ENCODE measurements around the gene PTPN1.

DNA sequence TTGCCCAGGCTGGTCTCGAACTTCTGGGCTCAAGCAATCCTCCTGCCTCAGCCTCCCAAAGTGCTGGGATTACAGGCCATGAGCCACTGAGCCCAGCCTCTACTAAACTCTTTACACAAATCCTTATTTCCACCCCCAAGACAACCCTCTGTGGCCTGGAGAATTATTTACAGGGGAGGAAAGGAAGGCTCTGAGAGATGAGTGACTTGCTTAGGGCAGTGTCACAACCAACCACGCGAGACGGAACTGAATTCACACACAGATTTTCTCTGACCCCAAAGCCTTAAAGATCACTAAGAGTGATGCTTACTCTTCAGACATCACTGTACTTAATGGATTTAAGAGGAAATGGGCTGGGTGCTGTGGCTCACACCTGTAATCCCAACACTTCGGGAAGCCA is 95.0 kb downstream of the PTPN1 start:
- TF ChIP-seq ZNF138 (CRISPR knock-in tag; IDR thresholded peaks at IDR 0.05; ENCODE audit: low read depth) (no peak), ASH2L (IDR thresholded peaks at IDR 0.05; ENCODE audit: insufficient read length, low read depth, low read length) (no peak), ZNF567 (CRISPR knock-in tag; IDR thresholded peaks at IDR 0.05; ENCODE audit: borderline replicate concordance) (no peak)
- TF ChIP-seq, protein P1, sequence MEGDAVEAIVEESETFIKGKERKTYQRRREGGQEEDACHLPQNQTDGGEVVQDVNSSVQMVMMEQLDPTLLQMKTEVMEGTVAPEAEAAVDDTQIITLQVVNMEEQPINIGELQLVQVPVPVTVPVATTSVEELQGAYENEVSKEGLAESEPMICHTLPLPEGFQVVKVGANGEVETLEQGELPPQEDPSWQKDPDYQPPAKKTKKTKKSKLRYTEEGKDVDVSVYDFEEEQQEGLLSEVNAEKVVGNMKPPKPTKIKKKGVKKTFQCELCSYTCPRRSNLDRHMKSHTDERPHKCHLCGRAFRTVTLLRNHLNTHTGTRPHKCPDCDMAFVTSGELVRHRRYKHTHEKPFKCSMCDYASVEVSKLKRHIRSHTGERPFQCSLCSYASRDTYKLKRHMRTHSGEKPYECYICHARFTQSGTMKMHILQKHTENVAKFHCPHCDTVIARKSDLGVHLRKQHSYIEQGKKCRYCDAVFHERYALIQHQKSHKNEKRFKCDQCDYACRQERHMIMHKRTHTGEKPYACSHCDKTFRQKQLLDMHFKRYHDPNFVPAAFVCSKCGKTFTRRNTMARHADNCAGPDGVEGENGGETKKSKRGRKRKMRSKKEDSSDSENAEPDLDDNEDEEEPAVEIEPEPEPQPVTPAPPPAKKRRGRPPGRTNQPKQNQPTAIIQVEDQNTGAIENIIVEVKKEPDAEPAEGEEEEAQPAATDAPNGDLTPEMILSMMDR (CRISPR knock-in tag; IDR thresholded peaks at IDR 0.05), result no peak
- TF ChIP-seq, protein P2, sequence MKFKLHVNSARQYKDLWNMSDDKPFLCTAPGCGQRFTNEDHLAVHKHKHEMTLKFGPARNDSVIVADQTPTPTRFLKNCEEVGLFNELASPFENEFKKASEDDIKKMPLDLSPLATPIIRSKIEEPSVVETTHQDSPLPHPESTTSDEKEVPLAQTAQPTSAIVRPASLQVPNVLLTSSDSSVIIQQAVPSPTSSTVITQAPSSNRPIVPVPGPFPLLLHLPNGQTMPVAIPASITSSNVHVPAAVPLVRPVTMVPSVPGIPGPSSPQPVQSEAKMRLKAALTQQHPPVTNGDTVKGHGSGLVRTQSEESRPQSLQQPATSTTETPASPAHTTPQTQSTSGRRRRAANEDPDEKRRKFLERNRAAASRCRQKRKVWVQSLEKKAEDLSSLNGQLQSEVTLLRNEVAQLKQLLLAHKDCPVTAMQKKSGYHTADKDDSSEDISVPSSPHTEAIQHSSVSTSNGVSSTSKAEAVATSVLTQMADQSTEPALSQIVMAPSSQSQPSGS (CRISPR knock-in tag; IDR thresholded peaks at IDR 0.05), result no peak
